Neural cell (in vitro differentiated cells): ENCODE results near the gene FAM186B. TPM values are rescaled to one million over a fixed set of nuclear protein-coding genes. Genes with fewer than 3 reads are reported as not detected.

Experiments
- H2AFZ ChIP-seq: fragments of 200-600, 300-800 bp; sonication (generic), shearing (Covaris generic); 2 replicates; pipeline ENCODE4 v1.6.0; 2014; ENCODE audit warnings: low read depth, mild to moderate bottlenecking, antibody characterized with exemption, low read length, moderate library complexity
- H3F3A ChIP-seq: fragments of 200-600 bp; shearing (Covaris generic); 2 replicates; pipeline ENCODE4 v1.6.1; 2016; ENCODE audit warnings: mild to moderate bottlenecking, moderate library complexity, mixed read lengths, antibody characterized with exemption, low read length; ENCODE audit not compliant: insufficient read depth, poor library complexity, severe bottlenecking
- H3K27ac ChIP-seq: fragments of 200-600, 300-800 bp; sonication (generic), shearing (Covaris generic); 2 replicates; pipeline ENCODE4 v1.5.1; 2014; ENCODE audit warnings: mild to moderate bottlenecking, low read length, moderate library complexity
- H3K27me3 ChIP-seq: fragments of 300-800, 200-600 bp; sonication (generic), shearing (Covaris generic); 2 replicates; pipeline ENCODE4 v1.6.0; 2014; ENCODE audit warnings: mild to moderate bottlenecking, low read depth, low read length, moderate library complexity; ENCODE audit not compliant: insufficient read depth
- H3K36me3 ChIP-seq: fragments of 300-800, 200-600 bp; sonication (generic), shearing (Covaris generic); 2 replicates; pipeline ENCODE4 v1.5.1; 2014; ENCODE audit warnings: mild to moderate bottlenecking, antibody characterized with exemption, low read length, moderate library complexity; ENCODE audit not compliant: insufficient read depth
- H3K4me2 ChIP-seq: fragments of 300-800, 200-600 bp; sonication (generic), shearing (Covaris generic); 2 replicates; pipeline ENCODE4 v1.6.0; 2014; ENCODE audit warnings: mild to moderate bottlenecking, low read length
- H3K4me3 ChIP-seq: fragments of 300-800, 200-600 bp; sonication (generic), shearing (Covaris generic); 2 replicates; pipeline ENCODE4 v1.5.1; 2014; ENCODE audit warnings: mild to moderate bottlenecking, low read length, moderate library complexity
- H3K79me2 ChIP-seq: fragments of 200-600 bp; shearing (Covaris generic); replicated peaks from 2 replicates; pipeline ENCODE4 v1.6.0; 2014; ENCODE audit warnings: mild to moderate bottlenecking, low read length, moderate library complexity; ENCODE audit not compliant: insufficient read depth
- H3K9ac ChIP-seq: fragments of 300-800, 200-600 bp; sonication (generic), shearing (Covaris generic); 2 replicates; pipeline ENCODE4 v1.6.1; 2016; ENCODE audit warnings: mild to moderate bottlenecking, low read length, mixed read lengths
- H3K9me2 ChIP-seq: fragments of 200-600 bp; shearing (Covaris generic); 2 replicates; pipeline ENCODE4 v1.6.1; 2016; ENCODE audit warnings: mild to moderate bottlenecking, low read length, mixed read lengths; ENCODE audit not compliant: insufficient read depth
- H3K9me3 ChIP-seq: fragments of 200-600, 300-800 bp; sonication (generic), shearing (Covaris generic); 2 replicates; pipeline ENCODE4 v1.6.1; 2016; ENCODE audit warnings: mild to moderate bottlenecking, mixed run types, low read length, moderate library complexity, mixed read lengths
- H4K20me1 ChIP-seq: fragments of 200-600 bp; shearing (Covaris generic); 2 replicates; pipeline ENCODE4 v1.6.1; 2016; ENCODE audit warnings: mild to moderate bottlenecking, mixed run types; ENCODE audit not compliant: insufficient read depth
- CTCF ChIP-seq: fragments of 450-650 bp; IDR thresholded peaks from 2 replicates; pipeline ENCODE4 v1.5.1; 2014; ENCODE audit warnings: antibody characterized with exemption, mild to moderate bottlenecking, moderate library complexity; ENCODE audit not compliant: poor library complexity, severe bottlenecking
- EP300 ChIP-seq: fragments of 450-650 bp; conservative IDR thresholded peaks from 2 replicates; pipeline ENCODE4 v1.6.1; 2014; ENCODE audit warnings: antibody characterized with exemption, mild to moderate bottlenecking, moderate library complexity; ENCODE audit not compliant: poor library complexity, severe bottlenecking
- EZH2 ChIP-seq: fragments of 200-600, 300-800 bp; shearing (Covaris generic), sonication (generic); IDR thresholded peaks from 2 replicates; pipeline ENCODE4 v1.6.1; 2014; ENCODE audit warnings: antibody characterized with exemption, low read length, borderline replicate concordance, mild to moderate bottlenecking; ENCODE audit not compliant: insufficient read depth, poor library complexity, severe bottlenecking
- MXI1 ChIP-seq: fragments of 450-650 bp; conservative IDR thresholded peaks from 2 replicates; pipeline ENCODE4 v1.6.1; 2014; ENCODE audit warnings: antibody characterized with exemption, mild to moderate bottlenecking; ENCODE audit not compliant: poor library complexity, severe bottlenecking
- POLR2AphosphoS5 ChIP-seq: IDR thresholded peaks from 2 replicates; pipeline ENCODE4 v1.6.1; 2012
- RAD21 ChIP-seq: fragments of 450-650 bp; conservative IDR thresholded peaks from 2 replicates; pipeline ENCODE4 v1.6.1; 2014; ENCODE audit warnings: antibody characterized with exemption, mild to moderate bottlenecking, moderate library complexity
- REST ChIP-seq: IDR thresholded peaks from 2 replicates; pipeline ENCODE4 v1.6.1; 2012; ENCODE audit warnings: borderline replicate concordance
- SMC3 ChIP-seq: fragments of 450-650 bp; conservative IDR thresholded peaks from 2 replicates; pipeline ENCODE4 v1.6.1; 2014; ENCODE audit warnings: antibody characterized with exemption, mild to moderate bottlenecking, moderate library complexity; ENCODE audit not compliant: poor library complexity
- TAF1 ChIP-seq: IDR thresholded peaks from 2 replicates; pipeline ENCODE4 v1.6.1; 2012; ENCODE audit warnings: low read depth
- polyA plus RNA-seq: library from polyadenylated mRNA; depleted of rRNA; stranded (reverse); fragments of >200 nt; gene quantifications from 2 replicates; pipeline ENCODE4 v1.2.3, GENCODE V29; 2014

The FAM186B gene
- polyA plus RNA-seq, 1 donor from 2014 or later = not detected

DNA sequence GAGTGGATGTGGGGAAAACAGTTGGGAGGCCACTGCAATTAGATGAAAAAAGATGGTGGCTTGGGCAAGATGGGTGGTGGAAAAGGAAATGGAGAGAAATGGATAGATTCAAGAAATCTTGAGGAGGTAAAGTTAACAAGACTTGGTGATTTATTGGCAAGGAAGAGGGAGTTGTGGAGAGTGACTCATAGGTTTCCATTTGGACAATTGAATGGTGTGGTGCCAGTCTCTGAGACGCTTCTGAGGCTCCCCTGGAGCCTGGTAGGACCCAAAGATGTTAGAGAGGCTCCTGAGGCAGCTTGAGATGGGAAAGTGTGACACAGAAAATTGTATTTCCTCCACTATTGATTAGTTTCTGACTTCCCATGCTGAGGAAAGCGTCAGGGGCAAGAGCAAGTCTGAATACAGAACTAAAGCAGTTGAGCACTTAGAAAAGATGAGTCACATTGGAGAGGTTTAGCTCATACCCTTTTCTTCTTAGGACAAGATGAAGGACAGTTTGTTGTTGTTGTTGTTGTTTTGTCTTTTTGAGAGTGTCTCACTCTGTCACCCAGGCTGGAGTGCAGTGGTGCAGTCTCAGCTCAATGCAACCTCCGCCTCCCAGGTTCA is 22.4 kb upstream of the FAM186B start:
- Histone ChIP-seq H3K9me3 (no peaks in the 10 kb centered on the region), H3K36me3 (no peaks in the 10 kb centered on the region), H3K9me2 (no peaks in the 10 kb centered on the region), H3K9ac (no peak overlapping the region), H4K20me1 (no peaks in the 10 kb centered on the region), H3K27me3 (no peaks in the 10 kb centered on the region), H3K4me2 (no peak overlapping the region), H3F3A (no peaks in the 10 kb centered on the region), H2AFZ (no peak overlapping the region), H3K4me3 (no peak overlapping the region), H3K79me2 (no peaks in the 10 kb centered on the region), H3K27ac (no peak overlapping the region)
- TF ChIP-seq MXI1 = no peak
- TF ChIP-seq EZH2 = no peak
- no peak for TF ChIP-seq TAF1
- no peak for TF ChIP-seq SMC3
- no peak for TF ChIP-seq RAD21
- TF ChIP-seq POLR2AphosphoS5 = no peak

DNA sequence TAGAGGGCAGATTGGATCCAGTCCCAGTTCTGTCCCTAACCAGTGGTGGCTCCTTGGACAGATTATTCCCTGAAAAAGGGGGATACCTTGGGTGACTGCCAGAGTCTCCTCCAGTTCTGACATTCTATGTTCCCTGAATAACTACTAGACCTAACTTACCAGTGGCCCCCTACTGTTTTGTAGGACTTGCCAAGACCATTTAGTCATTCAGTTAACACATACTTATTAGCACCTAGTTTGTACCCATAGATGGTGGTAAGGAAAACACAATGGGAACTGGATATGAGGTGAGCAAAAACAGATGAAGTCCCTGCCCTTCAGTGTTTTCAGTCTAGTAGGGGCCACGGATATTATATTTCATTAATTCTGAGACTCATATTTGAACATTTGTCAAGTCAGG is 21.4 kb upstream of the FAM186B start:
- H3K27ac ChIP-seq = no peak overlapping the region
- TF ChIP-seq SMC3 (no peak), REST (no peak), POLR2AphosphoS5 (no peak), EZH2 (no peak), RAD21 (no peak), TAF1 (no peak), CTCF (no peak), MXI1 (no peak), EP300 (no peak)
- no peak overlapping the region for H3K4me2 ChIP-seq
- no peak overlapping the region for H2AFZ ChIP-seq
- no peaks in the 10 kb centered on the region for H3K9me2 ChIP-seq
- H4K20me1 ChIP-seq = no peaks in the 10 kb centered on the region
- no peaks in the 10 kb centered on the region for H3K9me3 ChIP-seq
- no peaks in the 10 kb centered on the region for H3K27me3 ChIP-seq
- H3K9ac ChIP-seq = no peak overlapping the region
- H3F3A ChIP-seq = no peaks in the 10 kb centered on the region
- H3K36me3 ChIP-seq = no peaks in the 10 kb centered on the region
- no peak overlapping the region for H3K4me3 ChIP-seq
- no peaks in the 10 kb centered on the region for H3K79me2 ChIP-seq
